Adipose tissue (tissue), 3 donors: ENCODE measurements around the gene THY1. TPM values are rescaled to one million over a fixed set of nuclear protein-coding genes. Genes with fewer than 3 reads are reported as not detected.
"Not testable (repeated sequence)": the region's sequence is repeated elsewhere in the genome, so short reads cannot be mapped to it uniquely, and the experiment has no call there.

Experiments
- H3K27ac ChIP-seq: one replicate; pipeline ENCODE4 v1.5.1; 2013; ENCODE audit warnings: low read depth, low read length
- WGBS, 3 donors: extraction: QIAGEN DNeasy Blood & Tissue Kit; methylation state at CpG; one replicate each; pipeline ENCODE4 v1.1.7; 2013; 5-methylcytosine and 5-hydroxymethylcytosine counted together
- polyA plus RNA-seq, 3 donors: library from polyadenylated mRNA; stranded (reverse); fragments of 200-250 nt; gene quantifications; one replicate each; pipeline ENCODE4 v1.2.3, GENCODE V29; 2013
- donor health status: healthy with polysubstance abuse.
- donor health status: Bipolar disorder and iron deficiency.
- donor health status: healthy.

Gene THY1
- polyA plus RNA-seq, 3 donors = 6.5 to 90.1 (median 46.9) TPM

DNA sequence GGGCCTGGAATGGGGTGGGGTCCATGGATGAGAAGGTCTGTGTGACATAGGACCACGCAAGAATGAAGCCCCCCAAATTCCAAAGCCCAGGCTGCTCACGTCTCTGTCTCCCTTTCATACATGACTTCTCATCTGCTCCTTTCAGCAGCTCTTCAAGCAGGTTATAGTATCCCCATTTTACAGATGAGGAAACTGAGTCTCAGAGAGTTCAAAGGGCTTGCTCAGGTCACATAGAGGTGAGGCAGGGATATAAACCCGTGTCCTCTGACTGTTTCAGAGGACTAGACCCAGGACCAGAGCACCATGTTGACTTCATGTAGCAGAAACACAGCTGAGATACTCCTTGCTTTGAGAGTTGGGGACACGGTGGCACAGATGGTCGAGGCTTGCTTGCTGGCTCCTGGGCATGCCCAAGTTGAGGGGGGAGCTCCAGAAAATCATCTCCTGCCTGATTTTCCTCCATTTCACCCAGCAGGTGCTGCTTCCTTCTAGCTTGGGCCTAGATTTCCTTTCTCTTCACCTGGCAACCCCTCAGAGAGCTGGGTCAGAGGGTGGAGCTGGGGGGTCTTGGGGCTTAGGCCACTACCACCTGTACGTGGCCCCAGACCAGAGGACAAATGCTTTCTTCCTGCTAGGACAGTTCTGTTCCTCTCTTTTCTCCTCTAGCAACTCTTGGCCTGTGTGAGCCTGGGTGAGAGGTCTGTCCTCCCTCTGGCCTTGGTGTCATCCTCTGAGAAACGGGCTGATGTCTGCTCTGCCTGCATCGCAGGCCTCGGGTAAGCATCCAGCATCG lies 24.1 kb upstream of the THY1 start:
- WGBS, 3 donors = 47 to 77% (median 53%) methylated on average over 10 of the region's 10 CpGs

DNA sequence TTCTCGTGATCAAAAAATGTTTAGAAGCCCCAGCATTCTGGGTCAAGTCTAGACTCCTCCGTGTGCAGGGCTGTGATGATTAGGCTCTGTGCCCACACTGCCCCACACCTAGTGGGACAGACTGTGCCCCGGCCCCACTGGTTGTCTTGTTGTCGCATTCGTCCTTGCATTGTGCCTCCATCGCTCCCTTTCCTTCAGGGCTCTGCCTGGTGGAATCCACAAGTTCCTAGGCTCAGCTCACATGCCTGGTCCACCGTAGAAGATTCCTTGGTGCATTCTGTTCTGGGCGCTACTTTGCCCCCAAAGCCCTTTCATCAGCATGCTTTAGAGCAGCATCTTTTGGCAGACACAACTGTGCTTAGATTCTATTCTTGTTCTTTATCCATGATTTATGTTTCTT lies 23.5 kb upstream of the THY1 start:
- H3K27ac ChIP-seq = no peak overlapping the region
- WGBS, 3 donors = 76 to 81% (median 78%) methylated on average over 8 of the region's 8 CpGs

More for the DNA sequence above, 24.1 kb upstream of the THY1 start:
- no peak overlapping the region for H3K27ac ChIP-seq

DNA sequence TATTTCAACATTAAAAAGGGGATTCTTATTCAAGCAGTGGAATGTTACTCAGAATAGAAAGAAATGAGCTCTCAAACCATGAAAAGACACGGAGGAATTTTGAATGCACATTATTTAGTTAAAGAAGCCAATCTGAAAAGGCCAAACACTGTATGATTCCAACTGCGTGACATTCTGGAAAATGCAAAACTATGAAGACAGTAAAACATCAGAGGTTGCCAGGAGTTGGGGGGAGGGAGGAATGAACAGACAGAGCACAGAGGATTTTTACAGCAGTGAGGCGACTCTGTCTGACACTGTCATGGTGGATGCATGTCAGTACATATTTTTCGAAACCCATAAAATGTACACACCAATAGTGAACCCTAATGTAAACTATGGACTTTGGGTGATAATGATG lies 22.9 kb upstream of the THY1 start:
- 67 to 71% (median 67%) methylated on average over 4 of the region's 4 CpGs for WGBS, 3 donors
- no peak overlapping the region for H3K27ac ChIP-seq

DNA sequence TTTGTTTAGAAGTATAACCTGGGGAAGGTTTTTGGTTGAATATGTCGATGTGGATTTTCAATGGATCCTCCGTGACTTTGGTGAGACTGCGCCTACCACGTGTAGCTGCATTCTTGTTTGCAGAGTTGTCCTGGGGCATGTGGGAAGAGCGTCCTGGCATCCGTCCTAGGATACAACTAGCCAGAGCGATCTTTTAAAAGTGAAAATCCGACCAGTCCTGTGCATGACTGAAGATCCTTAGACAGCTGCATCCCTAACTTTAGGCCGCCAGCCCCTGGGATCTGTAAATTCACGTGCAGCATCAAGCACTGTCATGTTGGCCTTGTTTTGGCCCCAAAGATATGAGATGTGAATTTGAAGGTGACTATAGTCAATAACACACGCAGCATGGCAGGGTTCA lies 22.4 kb upstream of the THY1 start:
- 70 to 83% (median 82%) methylated on average over 11 of the region's 11 CpGs for WGBS, 3 donors
- no peak overlapping the region for H3K27ac ChIP-seq

DNA sequence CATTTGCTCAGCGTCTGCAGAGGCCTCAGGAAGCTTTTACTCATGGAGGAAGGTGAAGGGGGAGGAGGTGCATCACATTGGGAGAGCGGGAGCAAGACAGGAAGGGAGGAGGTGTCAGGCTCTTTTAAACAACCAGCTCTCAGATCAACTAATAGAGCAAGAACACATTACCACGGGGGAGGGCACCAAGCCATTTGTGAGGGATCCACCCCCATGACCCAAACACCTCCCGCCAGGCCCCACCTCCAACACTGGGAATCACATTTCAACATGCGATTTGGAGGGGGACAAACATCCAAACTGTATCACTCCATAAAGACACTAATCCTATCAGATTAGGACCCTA lies 18.9 kb upstream of the THY1 start:
- no peak overlapping the region for H3K27ac ChIP-seq
- WGBS, 3 donors = 62 to 83% (median 72%) methylated on average over 5 of the region's 5 CpGs

DNA sequence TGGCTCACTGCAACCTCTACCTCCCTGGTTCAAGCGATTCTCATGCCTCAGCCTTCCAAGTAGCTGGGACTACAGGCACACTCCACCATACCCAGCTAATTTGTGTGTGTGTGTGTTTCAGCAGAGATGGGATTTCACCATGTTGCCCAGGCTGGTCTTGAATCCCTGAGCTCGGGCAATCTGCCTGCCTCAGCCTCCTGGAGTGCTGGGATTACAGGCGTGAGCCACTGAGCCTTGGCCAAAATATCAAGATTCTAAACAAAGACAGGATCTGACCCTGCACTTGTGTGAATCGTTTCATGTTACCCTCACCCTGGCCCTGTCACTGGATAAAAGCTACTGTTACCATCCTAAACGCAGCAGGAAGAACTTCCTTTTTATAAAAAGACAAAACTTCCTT lies 15.6 kb upstream of the THY1 start:
- WGBS, 3 donors = 48 to 61% (median 55%) methylated on average over 5 of the region's 5 CpGs
- no peak overlapping the region for H3K27ac ChIP-seq

DNA sequence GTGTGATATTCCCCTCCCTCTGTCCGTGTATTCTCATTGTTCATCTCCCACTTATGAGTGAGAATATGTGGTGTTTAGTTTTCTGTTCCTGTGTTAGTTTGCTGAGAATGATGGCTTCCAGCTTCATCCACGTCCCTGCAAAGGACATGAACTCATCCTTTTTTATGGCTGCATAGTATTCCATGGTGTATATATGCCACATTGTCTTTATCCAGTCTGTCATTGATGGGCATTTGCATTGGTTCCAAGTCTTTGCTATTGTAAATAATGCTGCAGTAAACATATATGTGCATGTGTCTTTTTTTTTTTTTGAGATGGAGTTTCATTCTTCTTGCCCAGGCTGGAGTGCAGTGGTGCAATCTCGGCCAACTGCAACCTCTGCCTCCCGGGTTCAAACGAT lies 14.5 kb upstream of the THY1 start:
- not testable (repeated sequence) for H3K27ac ChIP-seq
- WGBS, 3 donors = 90 to 97% (median 94%) methylated on average over 5 of the region's 5 CpGs

DNA sequence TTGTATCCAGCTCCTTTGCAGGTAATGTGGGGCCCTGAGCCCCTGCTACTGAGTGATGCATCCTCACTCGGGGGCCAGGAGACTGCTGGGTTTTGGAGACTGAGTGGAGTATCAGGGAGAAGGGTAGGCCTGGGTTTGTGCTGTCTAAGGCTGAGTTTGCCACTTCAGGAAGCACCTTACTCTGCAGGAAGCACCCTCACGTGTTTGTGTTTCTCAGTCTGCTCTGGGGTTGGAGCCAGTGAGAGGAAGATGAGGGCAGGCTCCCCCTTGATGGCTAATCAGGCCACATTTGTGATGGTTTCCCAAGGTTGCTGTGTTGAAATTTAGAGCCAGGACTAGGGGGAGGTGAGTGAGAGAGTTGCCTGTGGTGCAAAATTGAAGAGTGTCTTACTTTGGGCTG lies 13.7 kb upstream of the THY1 start:
- 44 to 77% (median 56%) methylated on average over 2 of the region's 2 CpGs for WGBS, 3 donors
- no peak overlapping the region for H3K27ac ChIP-seq

DNA sequence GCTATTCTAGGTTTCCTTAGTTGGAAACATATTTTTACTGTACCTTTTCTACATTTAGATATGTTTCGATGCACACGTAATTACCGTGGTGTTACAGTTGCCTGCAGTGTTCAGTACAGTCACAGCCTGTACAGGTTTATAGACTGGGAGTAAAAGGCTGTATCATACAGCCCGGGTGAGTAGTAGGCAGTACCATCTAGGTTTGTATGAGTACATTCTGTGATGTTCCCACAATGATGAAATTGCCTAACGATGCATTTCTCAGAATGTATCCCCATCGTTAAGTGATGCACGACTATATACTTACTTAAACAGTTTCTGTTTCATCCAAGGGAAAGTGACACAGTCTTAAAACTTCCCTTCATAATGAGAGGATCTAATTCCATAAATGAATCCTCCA lies 13.1 kb upstream of the THY1 start:
- no peak overlapping the region for H3K27ac ChIP-seq
- 90% methylated on average over 7 of the region's 7 CpGs for WGBS, 3 donors

DNA sequence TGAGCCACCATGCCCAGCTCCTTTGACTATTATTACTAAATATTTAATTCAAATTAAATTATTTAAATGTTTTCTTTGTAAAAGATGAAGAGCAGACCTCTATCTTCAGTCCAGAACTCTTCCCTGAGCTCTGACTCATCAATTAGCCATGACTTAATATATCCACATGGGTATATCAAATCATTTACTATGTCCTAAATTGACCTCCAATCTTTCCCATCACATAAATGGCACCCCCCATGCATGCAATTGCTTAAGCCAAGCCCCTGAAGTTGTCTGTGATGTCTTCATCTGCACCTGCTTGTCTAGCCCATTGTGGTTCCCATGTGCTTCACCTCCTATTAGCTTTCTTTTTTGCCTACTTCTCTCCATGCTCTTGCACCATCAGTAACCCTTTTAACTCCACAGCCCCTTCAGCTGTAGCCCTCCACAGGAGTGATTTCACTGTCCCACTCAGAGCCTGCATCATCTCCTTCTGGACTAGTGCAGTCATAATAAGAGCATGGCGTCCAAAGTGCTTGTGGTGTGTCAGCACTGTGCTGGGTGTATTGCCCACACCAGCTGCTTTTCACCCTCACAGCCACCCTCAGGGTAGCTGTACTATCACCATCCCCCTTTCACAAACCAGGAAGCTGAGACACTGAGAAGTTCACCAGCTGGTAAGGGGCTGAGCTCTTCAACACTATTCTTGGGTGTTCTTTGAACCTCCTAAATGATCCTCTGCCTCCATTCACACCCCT lies 11.8 kb upstream of the THY1 start:
- no peak overlapping the region for H3K27ac ChIP-seq
- 63 to 89% (median 85%) methylated on average over 1 of the region's 1 CpG for WGBS, 3 donors

DNA sequence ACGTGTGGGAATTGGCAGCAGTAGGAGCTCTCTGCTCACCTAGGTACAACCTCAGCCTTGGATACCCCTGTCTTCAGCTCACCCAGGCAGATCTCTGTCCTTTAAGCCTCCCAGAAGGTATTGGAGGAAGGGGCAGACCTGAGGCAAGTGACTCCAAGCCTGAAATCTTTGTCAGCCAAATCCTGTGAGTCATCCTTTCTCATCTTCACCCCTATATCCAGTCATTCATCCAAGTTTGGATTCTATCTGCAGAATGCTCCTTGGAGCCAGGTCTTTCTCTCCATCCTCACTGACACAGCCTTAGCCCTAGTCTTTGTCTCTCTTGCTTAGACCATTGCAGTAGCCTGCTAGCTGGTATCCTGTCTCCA lies 10.4 kb upstream of the THY1 start:
- 21 to 57% (median 47%) methylated on average over 1 of the region's 1 CpG for WGBS, 3 donors
- H3K27ac ChIP-seq = no peak overlapping the region

DNA sequence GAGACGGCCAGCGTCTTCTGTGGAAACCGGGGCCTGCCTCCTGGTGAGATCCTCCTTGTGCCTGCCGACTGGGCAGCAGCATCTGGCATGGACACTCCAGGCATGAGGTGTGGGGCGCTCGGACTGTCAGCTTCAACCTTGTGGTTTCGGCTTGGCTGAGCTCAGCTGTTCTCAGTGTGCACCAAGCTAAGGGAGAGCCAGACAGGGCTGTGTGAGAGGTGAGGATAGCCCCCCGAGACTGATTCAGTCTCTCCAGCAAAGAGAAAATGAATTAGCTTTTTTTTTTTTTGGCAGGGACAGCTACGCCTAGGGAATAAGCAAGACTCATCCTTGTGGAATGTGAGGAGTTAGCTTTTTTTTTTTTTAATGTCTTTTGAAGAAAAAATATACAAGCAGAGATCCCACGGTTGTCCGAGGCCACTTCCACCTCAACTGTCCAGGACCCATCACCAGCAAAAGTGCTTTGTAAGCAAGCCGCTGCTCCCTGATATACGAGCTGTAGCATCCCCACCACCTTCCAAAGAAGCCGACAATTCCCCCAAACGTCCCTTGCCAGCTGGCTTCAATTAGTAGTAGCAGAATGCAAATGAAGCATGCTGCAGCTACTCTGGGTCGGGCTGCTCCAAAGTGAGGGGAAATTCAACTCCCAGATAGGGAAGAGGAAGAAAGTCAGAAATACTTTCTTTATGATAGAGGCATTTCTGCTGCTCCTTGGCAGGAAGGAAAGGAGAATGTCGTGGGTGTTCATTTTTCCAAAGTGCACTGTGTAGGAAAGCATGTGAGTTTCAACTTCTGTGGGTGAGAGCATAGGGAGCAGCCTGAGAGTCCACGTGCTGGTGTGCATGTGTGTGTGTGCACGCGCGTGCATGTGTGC lies 9.7 kb upstream of the THY1 start:
- WGBS, 3 donors = 40 to 46% (median 41%) methylated on average over 21 of the region's 21 CpGs
- H3K27ac ChIP-seq = no peak overlapping the region

DNA sequence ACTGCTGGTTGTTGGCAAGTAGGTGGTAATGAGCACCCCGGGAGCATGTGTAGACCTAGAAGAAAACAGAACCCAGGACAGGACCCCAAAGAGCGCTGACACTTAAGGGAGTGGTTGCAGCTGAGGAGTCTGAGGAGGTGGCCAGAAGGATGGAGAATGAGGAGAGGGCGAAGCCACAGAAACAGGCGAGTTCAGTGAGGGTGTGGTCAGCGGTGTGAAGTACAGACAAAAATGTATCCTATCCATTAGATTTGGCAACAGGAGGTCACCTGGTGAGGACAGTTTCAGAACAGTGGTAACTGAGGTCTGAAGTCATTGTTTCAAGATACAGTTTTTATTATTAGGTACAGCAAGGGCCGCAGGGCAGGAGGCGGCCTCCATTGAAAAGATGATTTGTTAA lies 8.6 kb upstream of the THY1 start:
- H3K27ac ChIP-seq = no peak overlapping the region
- WGBS, 3 donors = 82 to 89% (median 89%) methylated on average over 7 of the region's 7 CpGs

DNA sequence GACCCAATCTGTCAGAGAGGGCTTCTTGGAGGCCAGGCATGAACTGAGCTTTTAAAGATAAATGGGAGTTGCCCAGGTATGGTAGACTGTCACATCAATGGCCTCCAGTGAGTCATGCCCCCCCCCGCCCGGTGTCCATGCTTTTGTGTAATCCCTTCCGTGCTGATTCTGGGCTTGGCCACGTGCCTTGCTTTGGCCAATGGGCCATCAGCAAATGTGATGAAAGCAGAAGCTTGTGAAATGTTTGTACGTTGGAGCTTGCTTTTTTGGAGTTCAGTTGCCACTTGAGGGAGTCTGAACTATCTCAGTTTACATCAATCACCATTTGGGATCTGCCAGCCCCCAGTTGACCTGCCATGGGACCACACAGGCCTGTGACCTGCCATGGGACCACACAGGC lies 4.3 kb upstream of the THY1 start:
- 56 to 86% (median 61%) methylated on average over 5 of the region's 5 CpGs for WGBS, 3 donors
- no peak overlapping the region for H3K27ac ChIP-seq

DNA sequence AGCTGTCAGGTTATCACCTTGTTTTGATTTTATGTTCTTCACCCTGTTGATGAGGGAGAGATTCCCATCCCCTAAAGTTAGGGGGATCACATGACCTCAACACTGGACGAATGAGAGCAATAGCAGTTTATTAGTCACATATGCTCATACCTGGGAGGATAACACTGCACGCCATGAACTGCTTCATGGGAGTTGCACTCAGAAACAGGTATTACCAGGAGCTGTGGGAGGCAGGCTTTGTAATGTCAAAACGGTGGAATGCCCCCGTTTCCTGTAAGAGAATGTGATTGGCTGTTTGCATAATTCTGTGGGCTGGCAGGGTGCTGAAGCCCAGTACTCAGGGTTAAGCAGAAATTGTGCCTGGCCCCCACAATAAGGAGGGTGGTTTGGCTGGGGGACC lies 3.2 kb upstream of the THY1 start:
- no peak overlapping the region for H3K27ac ChIP-seq
- 61 to 65% (median 64%) methylated on average over 4 of the region's 4 CpGs for WGBS, 3 donors

DNA sequence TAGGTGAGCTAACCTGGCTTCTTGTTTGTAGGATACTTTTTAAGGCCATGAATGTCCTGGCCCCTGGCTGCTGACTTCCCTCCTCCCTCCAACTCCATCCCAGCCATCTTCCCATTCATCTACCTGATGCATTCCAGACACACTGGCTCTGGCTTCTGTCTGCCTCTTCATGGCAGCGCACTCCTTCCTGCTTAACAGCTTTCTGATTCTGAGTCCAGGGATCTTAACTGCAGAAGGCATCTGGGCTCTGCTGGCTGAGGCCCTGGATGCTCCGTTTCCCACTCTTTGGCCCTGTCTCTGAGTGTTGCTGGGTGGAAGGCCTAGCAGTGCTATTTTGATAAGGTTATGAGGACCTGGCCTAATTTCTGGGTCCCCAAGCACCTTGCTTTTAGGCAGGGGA lies 1.8 kb upstream of the THY1 start:
- WGBS, 3 donors = 82 to 88% (median 87%) methylated on average over 2 of the region's 2 CpGs
- no peak overlapping the region for H3K27ac ChIP-seq

DNA sequence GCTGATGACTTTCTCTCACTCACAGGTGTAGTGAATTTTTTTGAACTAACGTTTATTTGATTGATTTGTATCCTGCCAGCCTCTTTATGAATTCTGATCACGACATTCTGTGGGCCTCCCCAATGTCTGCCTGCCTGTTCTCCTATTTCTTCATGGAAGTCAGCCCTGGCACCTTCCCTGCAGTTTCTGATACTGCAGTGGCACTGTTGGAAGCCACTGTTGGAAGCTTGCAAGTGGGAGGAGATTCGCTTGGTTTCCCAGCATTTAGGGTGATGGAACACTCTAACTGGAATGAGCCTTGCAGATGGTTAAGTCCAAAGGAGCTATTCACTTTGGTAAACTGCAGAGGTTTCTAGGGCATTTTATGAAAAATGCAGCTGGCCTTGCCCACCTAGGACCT lies 1.3 kb upstream of the THY1 start:
- no peak overlapping the region for H3K27ac ChIP-seq
- WGBS, 3 donors = 75 to 90% (median 88%) methylated on average over 3 of the region's 3 CpGs

DNA sequence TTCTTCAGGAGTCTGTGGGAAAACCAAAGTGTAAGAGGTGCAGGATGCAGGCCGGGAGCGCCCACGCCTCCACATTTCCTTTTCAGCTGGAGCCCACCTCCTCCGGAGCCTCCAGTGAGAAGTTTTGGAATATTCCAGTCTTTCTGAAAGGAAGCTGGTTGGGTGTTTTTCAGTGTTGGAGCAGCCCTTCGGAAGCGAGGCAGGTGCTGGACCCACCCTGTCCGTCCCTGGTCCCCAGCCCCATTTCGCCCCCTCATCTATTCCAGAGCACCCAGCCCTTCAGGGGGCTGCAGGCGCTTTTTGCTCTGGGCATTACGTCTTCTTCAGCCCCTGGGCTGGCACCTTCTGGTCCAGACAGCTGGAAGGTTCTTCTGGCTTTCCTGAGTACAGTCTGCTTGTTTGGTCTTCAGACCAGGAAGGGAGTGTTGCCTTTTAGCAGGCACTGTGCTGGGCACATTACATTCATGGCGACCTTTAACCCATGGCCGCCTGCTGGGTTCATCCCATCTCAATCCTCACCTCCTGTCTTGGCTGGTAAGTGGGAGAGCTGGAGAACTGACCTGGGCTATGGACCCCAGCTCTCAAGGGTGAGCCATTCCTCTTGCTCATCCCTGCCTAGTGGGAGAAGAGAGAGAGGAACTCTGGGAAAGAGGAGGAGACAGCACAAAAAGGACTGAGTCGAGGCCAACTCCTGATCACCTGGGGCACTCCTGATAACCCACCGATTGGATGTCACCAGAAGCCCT lies 710 bp upstream of the THY1 start:
- no peak overlapping the region for H3K27ac ChIP-seq
- 57 to 61% (median 60%) methylated on average over 14 of the region's 14 CpGs for WGBS, 3 donors
